H1 (cell line): Measurements from ENCODE around the gene SHANK1. TPM values are rescaled to one million over a fixed set of nuclear protein-coding genes. Genes with fewer than 3 reads are reported as not detected.

Experiments used
- CTCF ChIA-PET: fragments of 300-600 bp; sonication (Branson Sonifier 250); formaldehyde crosslinking; loops from one replicate; lab custom pipeline; 2021; ENCODE audit not compliant: partially characterized antibody; lab: Charles Lee
- POLR2A ChIA-PET: fragments of 300-600 bp; sonication (Branson Sonifier 250); formaldehyde crosslinking; loops from one replicate; lab custom pipeline; 2021; ENCODE audit warnings: inconsistent platforms; ENCODE audit not compliant: partially characterized antibody; lab: Charles Lee
- DNase-seq, 2 experiments: peaks; one replicate each; pipeline versions ENCODE4 v3.0.0 to v3.0.0-alpha.2; 2010 to 2022; ENCODE audit warnings: low spot score in 2 of 2, low read depth in 1 of 2, mixed read lengths in 1 of 2
- FAIRE-seq: peaks from 2 replicates; lab custom pipeline; 2011; peaks lifted over from hg19 to GRCh38; lab: Jason Lieb, UNC
- H2AFZ ChIP-seq: 2 replicates; pipeline ENCODE4 v1.8.1; 2012; ENCODE audit warnings: low read length, inconsistent platforms
- H2AK5ac ChIP-seq: 2 replicates; pipeline ENCODE4 v1.6.1; 2013; ENCODE audit warnings: low read depth, low read length
- H2BK120ac ChIP-seq: replicated peaks from 2 replicates; pipeline ENCODE3; 2013; ENCODE audit warnings: low read depth, low read length, inconsistent platforms
- H2BK12ac ChIP-seq: 2 replicates; pipeline ENCODE4 v1.6.1; 2013; ENCODE audit warnings: low read depth, low read length
- H2BK15ac ChIP-seq: 2 replicates; pipeline ENCODE4 v1.6.1; 2013; ENCODE audit warnings: low read length
- H2BK20ac ChIP-seq: 2 replicates; pipeline ENCODE4 v1.6.1; 2013; ENCODE audit warnings: low read length
- H2BK5ac ChIP-seq: 2 replicates; pipeline ENCODE4 v1.6.1; 2013; ENCODE audit warnings: low read depth, low read length
- H3K14ac ChIP-seq: 2 replicates; pipeline ENCODE4 v1.6.1; 2013; ENCODE audit warnings: inconsistent platforms; ENCODE audit not compliant: insufficient read length
- H3K18ac ChIP-seq: 2 replicates; pipeline ENCODE4 v1.6.1; 2013; ENCODE audit warnings: low read length; ENCODE audit errors: extremely low read depth
- H3K23ac ChIP-seq: 2 replicates; pipeline ENCODE4 v1.6.1; 2013; ENCODE audit warnings: inconsistent platforms; ENCODE audit not compliant: insufficient read length
- H3K23me2 ChIP-seq: 2 replicates; pipeline ENCODE4 v1.6.1; 2013; ENCODE audit warnings: low read depth, low read length
- H3K27ac ChIP-seq: 2 replicates; pipeline ENCODE4 v1.6.1; 2011; ENCODE audit warnings: low read depth, low read length, inconsistent platforms
- H3K27me3 ChIP-seq, 4 experiments: replicated peaks in 1 of 4; 1 replicate in 1 of 4; 2 replicates in 3 of 4; pipeline versions ENCODE4 v1.6.1 to v1.8.1; 2011 to 2013; ENCODE audit warnings: low read length in 3 of 4, mild to moderate bottlenecking in 3 of 4, inconsistent platforms in 2 of 4, mixed read lengths in 2 of 4, moderate library complexity in 1 of 4; ENCODE audit not compliant: control insufficient read depth in 3 of 4, insufficient read depth in 3 of 4; ENCODE audit errors: extremely low read depth in 1 of 4
- H3K36me3 ChIP-seq, 4 experiments: 2 replicates each; pipeline versions ENCODE4 v1.6.1 to v1.8.1; 2011 to 2013; ENCODE audit warnings: mild to moderate bottlenecking in 4 of 4, low read length in 3 of 4, moderate library complexity in 2 of 4, control low read depth in 1 of 4, inconsistent platforms in 1 of 4; ENCODE audit not compliant: insufficient read depth in 4 of 4, control insufficient read depth in 2 of 4
- H3K4ac ChIP-seq: replicated peaks from 2 replicates; pipeline ENCODE3; 2013; ENCODE audit warnings: low read length, low read depth, mixed read lengths, inconsistent platforms; ENCODE audit not compliant: insufficient read length
- H3K4me1 ChIP-seq, 4 experiments: replicated peaks in 1 of 4; 1 replicate in 1 of 4; 2 replicates in 3 of 4; pipeline versions ENCODE4 v1.6.1 to v1.8.1; 2011 to 2013; ENCODE audit warnings: low read length in 3 of 4, inconsistent platforms in 2 of 4, mixed read lengths in 1 of 4; ENCODE audit not compliant: insufficient read depth in 4 of 4, control insufficient read depth in 3 of 4
- H3K4me2 ChIP-seq, 2 experiments: 2 replicates each; pipeline versions ENCODE4 v1.6.1 to v1.8.1; 2011 to 2013; ENCODE audit warnings: low read depth in 2 of 2, low read length in 2 of 2, control low read depth in 1 of 2, inconsistent platforms in 1 of 2, mild to moderate bottlenecking in 1 of 2; ENCODE audit not compliant: insufficient read depth in 1 of 2
- H3K4me3 ChIP-seq, 4 experiments: fragments of 200-600, 300-600 bp in 1 of 4; sonication (generic), shearing (Covaris generic), sonication (Bioruptor Twin) in 1 of 4; 2 replicates each; pipeline versions ENCODE4 v1.5.1 to v1.8.1; 2011 to 2016; ENCODE audit warnings: low read length in 4 of 4, low read depth in 3 of 4, control low read depth in 2 of 4, inconsistent platforms in 2 of 4, mild to moderate bottlenecking in 2 of 4, mixed read lengths in 1 of 4, moderate library complexity in 1 of 4; ENCODE audit not compliant: insufficient read depth in 2 of 4; ENCODE audit errors: extremely low read depth in 1 of 4
- H3K56ac ChIP-seq: replicated peaks from 2 replicates; pipeline ENCODE3; 2013; ENCODE audit warnings: low read depth, mild to moderate bottlenecking, mixed read lengths, low read length, inconsistent platforms; ENCODE audit not compliant: insufficient read length
- H3K79me1 ChIP-seq: 2 replicates; pipeline ENCODE4 v1.6.1; 2013; ENCODE audit warnings: low read depth, low read length, control low read depth
- H3K79me2 ChIP-seq, 2 experiments: 2 replicates each; pipeline versions ENCODE4 v1.6.1 to v1.8.1; 2012 to 2013; ENCODE audit warnings: low read length in 2 of 2, mild to moderate bottlenecking in 2 of 2, inconsistent platforms in 1 of 2; ENCODE audit not compliant: insufficient read depth in 2 of 2, control insufficient read depth in 1 of 2
- H3K9ac ChIP-seq, 4 experiments: replicated peaks in 1 of 4; 1 replicate in 1 of 4; 2 replicates in 3 of 4; pipeline versions ENCODE4 v1.6.1 to v1.8.1; 2011 to 2013; ENCODE audit warnings: low read depth in 3 of 4, low read length in 3 of 4, control low read depth in 2 of 4, mild to moderate bottlenecking in 2 of 4, moderate library complexity in 2 of 4, inconsistent platforms in 1 of 4; ENCODE audit errors: extremely low read depth in 1 of 4
- H3K9me3 ChIP-seq, 2 experiments: 2 replicates each; pipeline versions ENCODE4 v1.6.1 to v1.8.1; 2012 to 2013; ENCODE audit warnings: mild to moderate bottlenecking in 2 of 2, moderate library complexity in 2 of 2, control low read depth in 1 of 2, inconsistent platforms in 1 of 2, low read depth in 1 of 2, low read length in 1 of 2, mixed read lengths in 1 of 2; ENCODE audit not compliant: insufficient read depth in 2 of 2
- H4K20me1 ChIP-seq, 2 experiments: replicated peaks in 1 of 2; 2 replicates each; pipeline versions ENCODE3 to v1.8.1; 2011 to 2013; ENCODE audit warnings: inconsistent platforms in 2 of 2, low read length in 2 of 2, mild to moderate bottlenecking in 1 of 2; ENCODE audit not compliant: insufficient read depth in 2 of 2, control insufficient read depth in 1 of 2
- H4K5ac ChIP-seq: 2 replicates; pipeline ENCODE4 v1.6.1; 2013; ENCODE audit warnings: low read length, low read depth, mixed read lengths, inconsistent platforms; ENCODE audit not compliant: insufficient read length
- H4K8ac ChIP-seq: 2 replicates; pipeline ENCODE4 v1.8.0; 2013; ENCODE audit warnings: mild to moderate bottlenecking, moderate library complexity, low read length, inconsistent platforms; ENCODE audit not compliant: insufficient read depth; ENCODE audit errors: extremely low read depth
- H4K91ac ChIP-seq: replicated peaks from 2 replicates; pipeline ENCODE3; 2013; ENCODE audit warnings: low read length, mixed read lengths, inconsistent platforms; ENCODE audit not compliant: insufficient read length
- CBX8 ChIP-seq: fragments of 300-800, 300-1000 bp; sonication (generic); IDR thresholded peaks from 2 replicates; pipeline ENCODE4 v1.7.1; 2016; ENCODE audit warnings: low read depth, low read length, borderline replicate concordance
- KDM1A ChIP-seq: fragments of 200-600, 300-600 bp; sonication (generic); IDR thresholded peaks from 2 replicates; pipeline ENCODE4 v1.7.1; 2016; ENCODE audit warnings: mild to moderate bottlenecking, low read length, borderline replicate concordance
- SIX5 ChIP-seq: IDR thresholded peaks from 2 replicates; pipeline ENCODE4 v1.6.1; 2011; ENCODE audit warnings: mild to moderate bottlenecking, low read depth, low read length
- SP4 ChIP-seq: IDR thresholded peaks from 2 replicates; pipeline ENCODE4 v1.6.1; 2012; ENCODE audit warnings: low read length, inconsistent platforms
- SRF ChIP-seq: IDR thresholded peaks from 2 replicates; pipeline ENCODE4 v1.6.1; 2011; ENCODE audit warnings: mild to moderate bottlenecking, low read depth, low read length, moderate library complexity
- TAF1 ChIP-seq: IDR thresholded peaks from 2 replicates; pipeline ENCODE4 v1.6.1; 2011; ENCODE audit warnings: mild to moderate bottlenecking, low read depth, low read length
- WGBS, 2 experiments: shearing (Covaris generic) in 1 of 2; methylation state at CpG; one replicate each; pipeline versions ENCODE4 v1.1.6 to v1.1.7; 2013 to 2015; ENCODE audit warnings: low lambda C conversion rate in 2 of 2, mixed read lengths in 2 of 2, inconsistent platforms in 1 of 2, low coverage in 1 of 2, missing lambda C conversion rate in 1 of 2; ENCODE audit not compliant: insufficient replicate concordance in 2 of 2, insufficient coverage in 1 of 2, insufficient read length in 1 of 2; ENCODE audit errors: extremely low coverage in 1 of 2, missing lambda C conversion rate in 1 of 2; 5-methylcytosine and 5-hydroxymethylcytosine counted together
- polyA plus RNA-seq, 7 experiments: library from polyadenylated mRNA; depleted of rRNA in 3 of 7; stranded (reverse) in 5 of 7; unstranded in 2 of 7; fragments of >200 nt in 5 of 7; fragments of 200-250 nt in 2 of 7; gene quantifications; 1 replicate in 5 of 7; 2 replicates in 1 of 7; 4 replicates in 1 of 7; pipeline versions ENCODE4 v1.2.1 to v1.2.3, GENCODE V29; 2011 to 2013; ENCODE audit warnings: missing spikeins in 2 of 7, mixed read lengths in 2 of 7
- total RNA-seq: library from RNA; stranded (reverse); fragmentation: NEBNext Ultra II Directional; extraction: Animal tissue kit (Norgen Biotek cat#: 25700); gene quantifications from 2 replicates; pipeline ENCODE4 v1.2.1, GENCODE V29; 2021
- TF ChIP-seq, protein P1 (sequence below): IDR thresholded peaks from 2 replicates; pipeline ENCODE4 v1.6.1; 2011; ENCODE audit warnings: low read depth, mild to moderate bottlenecking, low read length; ENCODE audit not compliant: insufficient read depth
- TF ChIP-seq, protein P2 (sequence below): IDR thresholded peaks from 2 replicates; pipeline ENCODE4 v1.6.1; 2011; ENCODE audit warnings: low read length, improper control_type of control experiment

Gene SHANK1
- total and polyA plus RNA-seq, 2 of the 8 experiments (the other 6 are each of a cell fraction or from before 2014, with no cell fraction given) = 1.1 to 3.7 TPM

DNA sequence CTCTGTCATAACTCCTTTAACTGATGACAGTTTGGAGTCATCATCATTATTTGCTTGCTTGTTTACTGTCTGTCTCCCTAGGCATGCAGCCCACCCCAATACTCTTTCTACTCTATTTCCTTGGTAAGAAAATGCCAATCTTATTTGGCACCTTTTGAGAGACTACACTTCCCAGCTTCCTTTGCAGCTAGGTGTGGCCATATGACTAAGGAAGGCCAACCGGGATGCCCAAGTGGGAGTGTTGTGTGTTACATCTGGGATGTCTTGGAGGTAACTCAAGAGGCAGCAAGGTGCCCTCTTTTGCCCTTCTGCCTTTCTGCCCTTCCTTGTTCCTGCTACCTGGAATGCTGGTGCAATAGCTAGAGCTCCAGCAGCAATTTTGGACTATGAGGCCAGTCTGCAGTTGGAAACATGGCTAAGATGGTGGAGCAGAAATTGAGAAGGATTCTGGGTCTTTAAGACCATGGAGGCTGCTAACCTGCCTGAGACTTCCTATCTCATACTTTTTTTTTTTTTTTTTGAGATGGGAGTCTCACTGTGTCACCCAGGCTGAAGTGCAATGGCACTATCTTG lies 42.9 kb downstream of the SHANK1 start:
- no peak overlapping the region for H3K9ac ChIP-seq
- H3K4me2 ChIP-seq = no peak overlapping the region
- no peaks in the 10 kb centered on the region for H3K79me2 ChIP-seq
- no peaks in the 10 kb centered on the region for H3K36me3 ChIP-seq
- no peak for DNase-seq
- no peak overlapping the region for H3K56ac ChIP-seq
- H3K27me3 ChIP-seq = peaks cover 1 to 31% (median 30%) of the 10 kb centered on the region in 4 experiments
- FAIRE-seq = no peak
- peaks cover 3% of the 10 kb centered on the region for H3K23me2 ChIP-seq
- no peaks in the 10 kb centered on the region for H4K20me1 ChIP-seq
- H3K9me3 ChIP-seq = no peaks in the 10 kb centered on the region
- H2AFZ ChIP-seq = no peak overlapping the region
- peaks cover 0 to 10% (median 7%) of the 10 kb centered on the region in 4 experiments; a peak in 5 of 7 replicates for H3K4me1 ChIP-seq
- H2BK120ac ChIP-seq = no peak overlapping the region
- peak overlapping the region; percentile 12; the same call in 1 of the 2 replicates for H2BK12ac ChIP-seq
- CTCF ChIA-PET = interaction anchor here (0.6 to 2.0 kb wide), 3 partner anchors 107 to 761 kb away, joined by 3 to 5 read pairs (median 4); no protein-coding TSS in a partner anchor
- H3K23ac ChIP-seq = no peak overlapping the region
- no peak overlapping the region; the same call in 1 of the 2 replicates for H2BK5ac ChIP-seq
- no peak overlapping the region for H3K18ac ChIP-seq
- no peak overlapping the region for H2BK20ac ChIP-seq
- POLR2A ChIA-PET = interaction anchor here (1.2 kb wide), 1 partner anchor 126 kb away, joined by 3 read pairs; no protein-coding TSS in a partner anchor
- no peak overlapping the region for H3K4ac ChIP-seq
- H4K8ac ChIP-seq = no peak overlapping the region
- no peak overlapping the region for H4K5ac ChIP-seq
- H3K79me1 ChIP-seq = no peaks in the 10 kb centered on the region
- no peak overlapping the region for H3K27ac ChIP-seq
- WGBS, 2 experiments = 78% methylated on average over 1 of the region's 1 CpG; no CpG with 5 or more reads in 1 of the 2 experiments
- H4K91ac ChIP-seq = no peak overlapping the region
- 0 out of 2 replicates have a peak overlapping the region, but pooled peaks have one; percentile 75 for H2AK5ac ChIP-seq
- no peak overlapping the region for H3K14ac ChIP-seq
- TF ChIP-seq SIX5 = peak; percentile 40
- no peak for TF ChIP-seq SP4
- no peak for TF ChIP-seq CBX8
- peak; percentile 90 for TF ChIP-seq KDM1A
- TF ChIP-seq, protein P1, sequence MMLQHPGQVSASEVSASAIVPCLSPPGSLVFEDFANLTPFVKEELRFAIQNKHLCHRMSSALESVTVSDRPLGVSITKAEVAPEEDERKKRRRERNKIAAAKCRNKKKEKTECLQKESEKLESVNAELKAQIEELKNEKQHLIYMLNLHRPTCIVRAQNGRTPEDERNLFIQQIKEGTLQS = peak; percentile 35; the same call in 1 of the 2 replicates
- TF ChIP-seq TAF1 = no peak
- TF ChIP-seq, protein P2, sequence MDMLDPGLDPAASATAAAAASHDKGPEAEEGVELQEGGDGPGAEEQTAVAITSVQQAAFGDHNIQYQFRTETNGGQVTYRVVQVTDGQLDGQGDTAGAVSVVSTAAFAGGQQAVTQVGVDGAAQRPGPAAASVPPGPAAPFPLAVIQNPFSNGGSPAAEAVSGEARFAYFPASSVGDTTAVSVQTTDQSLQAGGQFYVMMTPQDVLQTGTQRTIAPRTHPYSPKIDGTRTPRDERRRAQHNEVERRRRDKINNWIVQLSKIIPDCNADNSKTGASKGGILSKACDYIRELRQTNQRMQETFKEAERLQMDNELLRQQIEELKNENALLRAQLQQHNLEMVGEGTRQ = peak; percentile 51
- no peak for TF ChIP-seq SRF
- no peak overlapping the region for H3K4me3 ChIP-seq
- 0 out of 2 replicates have a peak overlapping the region, but pooled peaks have one; percentile 65 for H2BK15ac ChIP-seq
